GM06990 (cell line): ENCODE results near the gene RAPGEF5.

ENCODE experiments used
- DNase-seq: peaks from one replicate; pipeline ENCODE4 v3.0.0-alpha.2; 2011; ENCODE audit not compliant: insufficient read length; ENCODE audit errors: extremely low read depth
- H3K27me3 ChIP-seq: replicated peaks from 2 replicates; pipeline ENCODE4 v1.6.0; 2011; ENCODE audit warnings: low read length; ENCODE audit not compliant: control insufficient read depth, insufficient read depth
- H3K36me3 ChIP-seq: 2 replicates; pipeline ENCODE4 v1.5.1; 2011; ENCODE audit warnings: low read length; ENCODE audit not compliant: control insufficient read depth, insufficient read depth
- H3K4me3 ChIP-seq: replicated peaks from 2 replicates; pipeline ENCODE4 v1.5.1; 2011; ENCODE audit warnings: low read depth, mild to moderate bottlenecking, control low read depth, low read length
- TF ChIP-seq, protein P1 (sequence below): IDR thresholded peaks from 2 replicates; pipeline ENCODE4 v1.5.1; 2011; ENCODE audit warnings: low read length, control low read depth, mild to moderate bottlenecking, inconsistent platforms; ENCODE audit not compliant: insufficient read depth, poor library complexity, severe bottlenecking

The RAPGEF5 gene

DNA sequence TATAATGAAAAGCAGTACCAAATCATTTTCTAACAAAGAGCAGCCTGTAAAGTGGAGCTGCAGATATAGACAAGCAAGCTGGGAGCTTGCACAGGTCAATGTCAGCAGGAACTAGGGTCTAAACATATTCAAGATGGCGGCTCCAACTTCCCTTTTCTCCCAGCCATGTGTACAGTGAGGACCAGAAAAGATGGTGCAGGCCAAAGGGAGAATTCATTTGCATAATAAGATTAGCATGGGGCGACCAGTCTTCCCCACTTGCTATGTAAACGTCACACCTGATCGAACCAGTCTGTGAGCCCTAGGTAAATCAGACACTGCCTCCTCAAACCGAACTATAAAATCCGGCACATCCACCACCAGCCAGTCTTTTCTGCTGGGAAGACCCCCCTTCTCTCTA, 4.4 kb upstream of the RAPGEF5 start:
- H3K36me3 ChIP-seq: no peaks in the 10 kb centered on the region
- TF ChIP-seq, protein P1, sequence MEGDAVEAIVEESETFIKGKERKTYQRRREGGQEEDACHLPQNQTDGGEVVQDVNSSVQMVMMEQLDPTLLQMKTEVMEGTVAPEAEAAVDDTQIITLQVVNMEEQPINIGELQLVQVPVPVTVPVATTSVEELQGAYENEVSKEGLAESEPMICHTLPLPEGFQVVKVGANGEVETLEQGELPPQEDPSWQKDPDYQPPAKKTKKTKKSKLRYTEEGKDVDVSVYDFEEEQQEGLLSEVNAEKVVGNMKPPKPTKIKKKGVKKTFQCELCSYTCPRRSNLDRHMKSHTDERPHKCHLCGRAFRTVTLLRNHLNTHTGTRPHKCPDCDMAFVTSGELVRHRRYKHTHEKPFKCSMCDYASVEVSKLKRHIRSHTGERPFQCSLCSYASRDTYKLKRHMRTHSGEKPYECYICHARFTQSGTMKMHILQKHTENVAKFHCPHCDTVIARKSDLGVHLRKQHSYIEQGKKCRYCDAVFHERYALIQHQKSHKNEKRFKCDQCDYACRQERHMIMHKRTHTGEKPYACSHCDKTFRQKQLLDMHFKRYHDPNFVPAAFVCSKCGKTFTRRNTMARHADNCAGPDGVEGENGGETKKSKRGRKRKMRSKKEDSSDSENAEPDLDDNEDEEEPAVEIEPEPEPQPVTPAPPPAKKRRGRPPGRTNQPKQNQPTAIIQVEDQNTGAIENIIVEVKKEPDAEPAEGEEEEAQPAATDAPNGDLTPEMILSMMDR: no peak
- no peak for DNase-seq
- no peak overlapping the region for H3K4me3 ChIP-seq
- H3K27me3 ChIP-seq: no peaks in the 10 kb centered on the region

DNA sequence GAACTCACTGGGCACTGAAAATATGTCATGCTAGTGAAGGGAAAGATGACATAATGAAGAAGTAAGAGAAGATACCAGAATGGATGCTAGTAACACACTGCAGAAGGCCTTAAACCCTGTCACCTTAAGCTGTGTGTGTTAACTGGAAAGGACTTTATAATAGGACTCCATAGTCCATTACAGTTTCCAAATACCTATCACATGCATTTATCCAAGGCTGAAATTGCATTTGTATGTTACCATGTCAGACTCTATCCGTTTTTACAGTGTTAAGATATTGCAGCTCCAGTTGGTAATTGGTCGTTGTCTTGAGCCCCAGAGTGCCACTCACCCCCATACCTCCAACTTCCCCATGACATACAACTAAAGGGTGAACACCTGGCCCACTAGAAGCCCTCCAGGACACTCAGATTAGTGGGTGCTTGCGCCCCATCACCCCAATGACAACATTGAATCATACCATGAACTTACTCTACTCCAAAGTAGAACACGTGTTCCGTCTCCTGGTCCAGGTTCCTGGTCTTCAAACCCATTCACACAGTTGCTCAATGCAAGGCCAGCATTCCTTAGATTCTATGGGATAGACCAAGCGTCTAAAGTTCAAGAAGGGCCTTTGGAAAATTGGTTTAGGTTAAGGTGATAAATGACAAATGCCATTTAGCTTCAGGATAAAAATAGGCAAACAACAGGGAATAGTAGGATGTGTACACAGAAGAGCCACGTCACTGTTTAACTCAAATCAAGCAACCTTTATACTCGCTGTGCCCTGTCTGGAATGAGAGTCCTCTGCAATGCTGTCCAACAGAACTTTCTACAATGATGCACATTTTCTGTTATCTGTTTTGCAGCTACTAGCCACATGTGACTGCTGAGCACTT, 2.1 kb upstream of the RAPGEF5 start:
- TF ChIP-seq, protein P1: no peak
- Histone ChIP-seq H3K27me3 (no peaks in the 10 kb centered on the region), H3K4me3 (no peak overlapping the region), H3K36me3 (no peaks in the 10 kb centered on the region)
- DNase-seq: no peak

DNA sequence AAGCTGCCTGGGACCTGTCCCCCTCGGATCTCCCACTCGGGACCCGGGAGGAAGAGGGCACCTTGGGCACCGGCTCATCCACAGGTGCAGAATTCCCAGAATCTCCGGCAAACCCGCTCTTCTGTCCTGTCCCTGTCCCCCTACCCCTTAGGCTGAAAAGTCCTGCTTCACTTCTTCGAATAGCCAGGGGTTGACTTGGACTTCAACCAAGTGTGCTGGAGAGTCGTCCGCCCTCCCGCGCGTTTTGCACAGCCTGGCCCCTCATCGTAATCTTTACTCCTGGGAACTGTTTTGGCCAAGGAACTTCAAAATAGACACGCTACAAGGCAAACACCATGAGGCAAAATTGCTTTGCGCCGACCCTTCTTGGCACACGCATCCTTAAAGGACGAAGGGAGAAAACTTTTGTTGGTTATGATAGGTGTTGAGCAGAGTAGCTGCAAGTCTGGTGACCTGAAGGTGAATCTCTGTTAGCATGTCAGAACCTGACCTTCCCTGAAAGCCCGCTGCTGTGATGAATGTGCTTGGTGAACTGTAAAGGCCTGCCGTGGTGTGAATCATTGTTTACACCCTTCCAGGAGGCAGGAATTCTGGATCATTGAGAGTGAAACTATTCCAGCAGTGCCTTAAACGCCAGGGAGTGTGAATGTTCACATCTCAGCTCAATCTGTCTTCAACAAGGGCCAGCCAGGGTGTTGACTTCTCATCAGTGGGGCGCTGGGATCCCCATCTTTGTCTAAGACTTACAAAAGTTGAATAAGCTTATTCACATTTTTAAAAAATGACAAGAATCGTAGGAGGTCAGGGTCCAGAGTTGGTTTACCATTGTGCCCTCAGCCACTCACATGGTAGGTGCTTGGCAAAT, 589 bp upstream of the RAPGEF5 start:
- TF ChIP-seq, protein P1: no peak
- no peaks in the 10 kb centered on the region for H3K27me3 ChIP-seq
- no peak for DNase-seq
- H3K36me3 ChIP-seq: no peaks in the 10 kb centered on the region
- peak overlapping the region; percentile 81 for H3K4me3 ChIP-seq

DNA sequence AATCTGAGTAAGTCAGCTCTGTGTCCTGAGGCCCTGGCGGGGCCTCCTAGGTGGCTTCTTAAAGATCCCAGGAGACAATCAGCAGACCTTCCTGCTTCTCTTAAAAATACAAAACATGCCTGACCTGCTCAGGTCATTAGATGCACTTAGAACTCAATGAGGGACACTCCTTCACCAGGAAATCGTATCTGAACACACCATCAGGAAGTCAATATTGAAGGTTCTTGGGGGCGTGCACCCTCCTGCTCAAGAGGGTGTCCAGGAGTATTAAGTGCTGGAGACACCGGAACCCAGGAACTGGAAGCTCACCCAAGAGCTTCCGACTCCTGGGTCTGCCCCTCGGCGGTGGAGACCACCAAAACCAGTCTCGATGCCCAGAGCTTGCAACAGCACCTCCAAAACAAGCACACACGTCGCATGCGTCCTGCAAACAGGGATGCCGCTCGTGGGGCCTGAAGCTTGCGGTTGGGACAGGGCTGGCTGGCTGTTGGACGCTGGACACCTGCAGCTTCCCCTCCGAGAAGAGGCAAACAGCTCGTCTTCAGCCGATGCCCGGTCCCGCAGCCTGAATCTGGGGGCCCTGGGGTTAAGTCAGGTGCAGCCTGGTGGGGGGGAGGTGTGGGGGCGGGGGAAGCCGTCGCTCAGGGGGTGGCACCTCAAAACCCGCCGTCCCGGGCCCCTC, 803 bp downstream of the RAPGEF5 start:
- DNase-seq: peak; percentile 61
- no peaks in the 10 kb centered on the region for H3K36me3 ChIP-seq
- H3K27me3 ChIP-seq: no peaks in the 10 kb centered on the region
- peak overlapping the region; percentile 81 for H3K4me3 ChIP-seq
- TF ChIP-seq, protein P1: no peak

DNA sequence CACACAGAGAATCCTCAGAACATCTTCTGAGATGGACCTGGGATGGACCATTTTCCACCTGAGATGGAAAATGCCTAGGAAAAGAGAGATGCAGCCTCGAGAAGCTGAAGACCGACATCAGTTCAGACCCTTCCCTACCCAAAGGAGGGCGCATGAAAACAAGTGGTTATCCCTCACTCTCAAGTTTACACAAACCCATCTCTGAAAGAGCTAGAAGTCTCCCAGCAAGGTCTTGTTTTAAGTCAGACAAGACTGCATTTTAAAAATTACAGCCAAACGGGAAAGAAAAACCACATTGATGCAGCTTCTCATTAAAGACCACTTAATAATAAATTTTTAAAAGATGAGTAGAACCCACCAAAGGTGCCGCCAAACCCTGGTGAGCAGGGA, 1.3 kb downstream of the RAPGEF5 start:
- TF ChIP-seq, protein P1: no peak
- no peaks in the 10 kb centered on the region for H3K36me3 ChIP-seq
- DNase-seq: no peak
- peak overlapping the region; percentile 81 for H3K4me3 ChIP-seq
- H3K27me3 ChIP-seq: no peaks in the 10 kb centered on the region
